GM23338 (cell line): ENCODE measurements around the gene SELENOH. TPM values are rescaled to one million over a fixed set of nuclear protein-coding genes. Genes with fewer than 3 reads are reported as not detected.

Source experiments
- ATAC-seq: fragments of 200-7000 bp; cut with Tn5 transposase; 3 replicates; pipeline ENCODE4 v1.9.1; 2020
- DNase-seq: peaks from one replicate; pipeline ENCODE4 v3.0.0-alpha.2; 2015; ENCODE audit warnings: low spot score
- H2AFZ ChIP-seq: fragments of 200-600 bp; sonication (generic); 2 replicates; pipeline ENCODE4 v1.8.0; 2016; ENCODE audit warnings: antibody characterized with exemption, mild to moderate bottlenecking, moderate library complexity
- H3F3A ChIP-seq: fragments of 200-600 bp; sonication (generic); replicated peaks from 2 replicates; pipeline ENCODE4 v1.8.0; 2017; ENCODE audit warnings: antibody characterized with exemption, mixed run types, low read depth
- H3K27ac ChIP-seq: fragments of 200-600 bp; sonication (generic); 2 replicates; pipeline ENCODE4 v1.6.1; 2016; ENCODE audit warnings: low read depth
- H3K27me3 ChIP-seq: fragments of 200-600 bp; sonication (generic); 2 replicates; pipeline ENCODE4 v1.8.0; 2016; ENCODE audit warnings: mild to moderate bottlenecking, mixed run types, moderate library complexity; ENCODE audit not compliant: insufficient read depth
- H3K36me3 ChIP-seq: fragments of 200-600 bp; sonication (generic); 2 replicates; pipeline ENCODE4 v1.8.0; 2016; ENCODE audit warnings: mild to moderate bottlenecking; ENCODE audit not compliant: insufficient read depth
- H3K4me1 ChIP-seq: fragments of 200-600 bp; sonication (generic); 2 replicates; pipeline ENCODE4 v1.8.0; 2016; ENCODE audit warnings: mild to moderate bottlenecking, moderate library complexity; ENCODE audit not compliant: insufficient read depth
- H3K4me2 ChIP-seq: fragments of 200-600 bp; sonication (generic); 2 replicates; pipeline ENCODE4 v1.7.1; 2017; ENCODE audit warnings: mixed run types
- H3K4me3 ChIP-seq: fragments of 200-600 bp; sonication (generic); 2 replicates; pipeline ENCODE4 v1.6.1; 2016; ENCODE audit warnings: mixed run types
- H3K79me2 ChIP-seq: fragments of 200-600 bp; sonication (generic); replicated peaks from 2 replicates; pipeline ENCODE4 v1.8.0; 2017; ENCODE audit warnings: mild to moderate bottlenecking; ENCODE audit not compliant: insufficient read depth
- H3K9me2 ChIP-seq: fragments of 200-600 bp; sonication (generic); 2 replicates; pipeline ENCODE4 v1.8.0; 2017; ENCODE audit not compliant: insufficient read depth
- H4K20me1 ChIP-seq: fragments of 200-600 bp; sonication (generic); replicated peaks from 2 replicates; pipeline ENCODE4 v1.8.0; 2017; ENCODE audit warnings: mild to moderate bottlenecking; ENCODE audit not compliant: insufficient read depth
- H3K27ac Mint-ChIP-seq: 2 replicates; pipeline ENCODE4 v1.8.0; 2020; ENCODE audit warnings: inconsistent platforms, mild to moderate bottlenecking, moderate library complexity, mixed read lengths
- H3K27me3 Mint-ChIP-seq: 3 replicates; pipeline ENCODE4 v1.8.0; 2022; ENCODE audit warnings: low read depth, mild to moderate bottlenecking, moderate library complexity, mixed read lengths, inconsistent platforms; ENCODE audit not compliant: insufficient read depth, poor library complexity
- H3K36me3 Mint-ChIP-seq: 3 replicates; pipeline ENCODE4 v1.8.0; 2021; ENCODE audit warnings: low read depth, mild to moderate bottlenecking, inconsistent platforms, moderate library complexity, mixed read lengths
- H3K4me1 Mint-ChIP-seq: 3 replicates; pipeline ENCODE4 v1.8.0; 2020; ENCODE audit warnings: mild to moderate bottlenecking, inconsistent platforms, mixed read lengths
- H3K4me3 Mint-ChIP-seq: 3 replicates; pipeline ENCODE4 v1.8.0; 2021; ENCODE audit warnings: moderate library complexity, mild to moderate bottlenecking, inconsistent platforms, mixed read lengths
- H3K9me3 Mint-ChIP-seq: 3 replicates; pipeline ENCODE4 v1.8.0; 2020; ENCODE audit warnings: moderate library complexity, mild to moderate bottlenecking, inconsistent platforms, mixed read lengths
- CREB1 ChIP-seq: fragments of 250-450 bp; sonication (Bioruptor Pico); IDR thresholded peaks from 2 replicates; pipeline ENCODE4 v1.5.0; 2020; ENCODE audit warnings: low read depth, mild to moderate bottlenecking, moderate library complexity
- EZH2 ChIP-seq: fragments of 200-600 bp; sonication (generic); IDR thresholded peaks from one replicate; pipeline ENCODE4 v1.8.0; 2017; ENCODE audit warnings: antibody characterized with exemption, mild to moderate bottlenecking, low read depth; ENCODE audit not compliant: unreplicated experiment
- EZH2phosphoT487 ChIP-seq: fragments of 200-600 bp; sonication (generic); IDR thresholded peaks from one replicate; pipeline ENCODE4 v1.8.1; 2018; ENCODE audit warnings: antibody characterized with exemption; ENCODE audit not compliant: unreplicated experiment
- JUNB ChIP-seq: IDR thresholded peaks from one replicate; pipeline ENCODE4 v1.6.1; 2016; ENCODE audit warnings: antibody characterized with exemption; ENCODE audit not compliant: unreplicated experiment
- NANOG ChIP-seq: IDR thresholded peaks from 2 replicates; pipeline ENCODE4 v1.6.1; 2016; ENCODE audit warnings: antibody characterized with exemption, borderline replicate concordance
- POLR2AphosphoS5 ChIP-seq: IDR thresholded peaks from 2 replicates; pipeline ENCODE4 v1.6.1; 2016; ENCODE audit warnings: antibody characterized with exemption, low read depth
- STAT1 ChIP-seq: IDR thresholded peaks from one replicate; pipeline ENCODE4 v1.6.1; 2016; ENCODE audit warnings: antibody characterized with exemption; ENCODE audit not compliant: unreplicated experiment
- ZNF114 ChIP-seq: fragments of 250-450 bp; sonication (Bioruptor Pico); IDR thresholded peaks from 2 replicates; pipeline ENCODE4 v1.5.0; 2020; ENCODE audit warnings: mild to moderate bottlenecking, moderate library complexity
- ZNF331 ChIP-seq: fragments of 250-450 bp; sonication (Bioruptor Pico); IDR thresholded peaks from 2 replicates; pipeline ENCODE4 v1.5.0; 2020; ENCODE audit warnings: low read depth, mild to moderate bottlenecking, moderate library complexity
- polyA plus RNA-seq: library from polyadenylated mRNA; unstranded; fragments of >200 nt; fragmentation: Nextera tagmentation; extraction: Ambion mirVana; gene quantifications from 2 replicates; pipeline ENCODE4 v1.2.1, GENCODE V29; 2016
- total RNA-seq: library from RNA; depleted of rRNA; stranded (reverse); fragments of >200 nt; shearing (Covaris generic); gene quantifications from 2 replicates; pipeline ENCODE4 v1.2.3, GENCODE V29; 2014
- TF ChIP-seq, protein P1 (sequence below), 2 experiments: fragments of 200-600 bp in 1 of 2; sonication (generic) in 1 of 2; conservative IDR thresholded peaks; 2 replicates each; pipeline versions ENCODE4 v1.5.1 to v1.6.1; 2016 to 2017; ENCODE audit warnings: antibody characterized with exemption in 2 of 2, low read depth in 2 of 2, mild to moderate bottlenecking in 2 of 2, moderate library complexity in 1 of 2
- TF ChIP-seq, protein P2 (sequence below): fragments of 250-450 bp; sonication (Bioruptor Pico); IDR thresholded peaks from 2 replicates; pipeline ENCODE4 v1.5.0; 2020; ENCODE audit warnings: mild to moderate bottlenecking, moderate library complexity
- TF ChIP-seq, protein P3 (sequence below): IDR thresholded peaks from 2 replicates; pipeline ENCODE4 v1.6.1; 2016; ENCODE audit warnings: antibody characterized with exemption
- TF ChIP-seq, protein P4 (sequence below): IDR thresholded peaks from one replicate; pipeline ENCODE4 v1.6.1; 2018; ENCODE audit warnings: antibody characterized with exemption; ENCODE audit not compliant: unreplicated experiment

The SELENOH gene
- total and polyA plus RNA-seq, 2 experiments from 2014 or later, result 282 to 379 TPM

DNA sequence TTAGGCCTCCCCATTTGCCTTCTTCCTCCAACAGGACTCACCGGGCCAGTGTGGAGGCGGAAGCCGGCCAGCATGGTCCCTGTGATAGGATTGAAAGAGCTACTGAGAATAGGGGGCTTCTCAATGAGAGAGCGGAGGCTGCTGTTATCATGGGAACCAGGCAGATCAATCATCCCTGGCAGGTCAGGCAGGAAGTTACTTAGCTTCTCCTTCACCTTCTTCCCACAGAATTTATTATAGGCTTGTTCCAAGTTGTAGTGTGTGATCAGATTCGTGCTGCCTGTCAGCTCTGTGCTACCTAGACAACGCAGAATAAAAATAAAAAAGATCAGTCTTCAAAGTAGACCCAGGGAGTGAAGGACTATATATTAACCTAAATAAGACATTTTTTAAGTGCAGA lies 36.4 kb upstream of the SELENOH start:
- Histone ChIP-seq H3K79me2 (peaks cover 20% of the 10 kb centered on the region), H4K20me1 (peaks cover 4% of the 10 kb centered on the region)
- H3K9me3 Mint-ChIP-seq, result no peaks in the 10 kb centered on the region

More for the DNA sequence above, 36.4 kb upstream of the SELENOH start:
- no peak overlapping the region for H3K4me3 ChIP-seq
- no peak overlapping the region for H3K4me3 Mint-ChIP-seq
- no peak for ATAC-seq
- H3K36me3 ChIP-seq, result peaks cover 16% of the 10 kb centered on the region
- H3K4me1 Mint-ChIP-seq, result no peaks in the 10 kb centered on the region; the same call in 2 of the 3 replicates
- no peaks in the 10 kb centered on the region for H3K9me2 ChIP-seq
- TF ChIP-seq ZNF331 (CRISPR knock-in tag) (no peak), EZH2phosphoT487 (no peak), STAT1 (no peak), JUNB (no peak), ZNF114 (CRISPR knock-in tag) (no peak), CREB1 (CRISPR knock-in tag) (no peak), NANOG (no peak), POLR2AphosphoS5 (no peak), EZH2 (no peak)
- TF ChIP-seq, protein P1, sequence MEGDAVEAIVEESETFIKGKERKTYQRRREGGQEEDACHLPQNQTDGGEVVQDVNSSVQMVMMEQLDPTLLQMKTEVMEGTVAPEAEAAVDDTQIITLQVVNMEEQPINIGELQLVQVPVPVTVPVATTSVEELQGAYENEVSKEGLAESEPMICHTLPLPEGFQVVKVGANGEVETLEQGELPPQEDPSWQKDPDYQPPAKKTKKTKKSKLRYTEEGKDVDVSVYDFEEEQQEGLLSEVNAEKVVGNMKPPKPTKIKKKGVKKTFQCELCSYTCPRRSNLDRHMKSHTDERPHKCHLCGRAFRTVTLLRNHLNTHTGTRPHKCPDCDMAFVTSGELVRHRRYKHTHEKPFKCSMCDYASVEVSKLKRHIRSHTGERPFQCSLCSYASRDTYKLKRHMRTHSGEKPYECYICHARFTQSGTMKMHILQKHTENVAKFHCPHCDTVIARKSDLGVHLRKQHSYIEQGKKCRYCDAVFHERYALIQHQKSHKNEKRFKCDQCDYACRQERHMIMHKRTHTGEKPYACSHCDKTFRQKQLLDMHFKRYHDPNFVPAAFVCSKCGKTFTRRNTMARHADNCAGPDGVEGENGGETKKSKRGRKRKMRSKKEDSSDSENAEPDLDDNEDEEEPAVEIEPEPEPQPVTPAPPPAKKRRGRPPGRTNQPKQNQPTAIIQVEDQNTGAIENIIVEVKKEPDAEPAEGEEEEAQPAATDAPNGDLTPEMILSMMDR (conservative IDR thresholded peaks at IDR 0.05; ENCODE audit: low read depth in 2 of 2), result no peak
- TF ChIP-seq, protein P2, sequence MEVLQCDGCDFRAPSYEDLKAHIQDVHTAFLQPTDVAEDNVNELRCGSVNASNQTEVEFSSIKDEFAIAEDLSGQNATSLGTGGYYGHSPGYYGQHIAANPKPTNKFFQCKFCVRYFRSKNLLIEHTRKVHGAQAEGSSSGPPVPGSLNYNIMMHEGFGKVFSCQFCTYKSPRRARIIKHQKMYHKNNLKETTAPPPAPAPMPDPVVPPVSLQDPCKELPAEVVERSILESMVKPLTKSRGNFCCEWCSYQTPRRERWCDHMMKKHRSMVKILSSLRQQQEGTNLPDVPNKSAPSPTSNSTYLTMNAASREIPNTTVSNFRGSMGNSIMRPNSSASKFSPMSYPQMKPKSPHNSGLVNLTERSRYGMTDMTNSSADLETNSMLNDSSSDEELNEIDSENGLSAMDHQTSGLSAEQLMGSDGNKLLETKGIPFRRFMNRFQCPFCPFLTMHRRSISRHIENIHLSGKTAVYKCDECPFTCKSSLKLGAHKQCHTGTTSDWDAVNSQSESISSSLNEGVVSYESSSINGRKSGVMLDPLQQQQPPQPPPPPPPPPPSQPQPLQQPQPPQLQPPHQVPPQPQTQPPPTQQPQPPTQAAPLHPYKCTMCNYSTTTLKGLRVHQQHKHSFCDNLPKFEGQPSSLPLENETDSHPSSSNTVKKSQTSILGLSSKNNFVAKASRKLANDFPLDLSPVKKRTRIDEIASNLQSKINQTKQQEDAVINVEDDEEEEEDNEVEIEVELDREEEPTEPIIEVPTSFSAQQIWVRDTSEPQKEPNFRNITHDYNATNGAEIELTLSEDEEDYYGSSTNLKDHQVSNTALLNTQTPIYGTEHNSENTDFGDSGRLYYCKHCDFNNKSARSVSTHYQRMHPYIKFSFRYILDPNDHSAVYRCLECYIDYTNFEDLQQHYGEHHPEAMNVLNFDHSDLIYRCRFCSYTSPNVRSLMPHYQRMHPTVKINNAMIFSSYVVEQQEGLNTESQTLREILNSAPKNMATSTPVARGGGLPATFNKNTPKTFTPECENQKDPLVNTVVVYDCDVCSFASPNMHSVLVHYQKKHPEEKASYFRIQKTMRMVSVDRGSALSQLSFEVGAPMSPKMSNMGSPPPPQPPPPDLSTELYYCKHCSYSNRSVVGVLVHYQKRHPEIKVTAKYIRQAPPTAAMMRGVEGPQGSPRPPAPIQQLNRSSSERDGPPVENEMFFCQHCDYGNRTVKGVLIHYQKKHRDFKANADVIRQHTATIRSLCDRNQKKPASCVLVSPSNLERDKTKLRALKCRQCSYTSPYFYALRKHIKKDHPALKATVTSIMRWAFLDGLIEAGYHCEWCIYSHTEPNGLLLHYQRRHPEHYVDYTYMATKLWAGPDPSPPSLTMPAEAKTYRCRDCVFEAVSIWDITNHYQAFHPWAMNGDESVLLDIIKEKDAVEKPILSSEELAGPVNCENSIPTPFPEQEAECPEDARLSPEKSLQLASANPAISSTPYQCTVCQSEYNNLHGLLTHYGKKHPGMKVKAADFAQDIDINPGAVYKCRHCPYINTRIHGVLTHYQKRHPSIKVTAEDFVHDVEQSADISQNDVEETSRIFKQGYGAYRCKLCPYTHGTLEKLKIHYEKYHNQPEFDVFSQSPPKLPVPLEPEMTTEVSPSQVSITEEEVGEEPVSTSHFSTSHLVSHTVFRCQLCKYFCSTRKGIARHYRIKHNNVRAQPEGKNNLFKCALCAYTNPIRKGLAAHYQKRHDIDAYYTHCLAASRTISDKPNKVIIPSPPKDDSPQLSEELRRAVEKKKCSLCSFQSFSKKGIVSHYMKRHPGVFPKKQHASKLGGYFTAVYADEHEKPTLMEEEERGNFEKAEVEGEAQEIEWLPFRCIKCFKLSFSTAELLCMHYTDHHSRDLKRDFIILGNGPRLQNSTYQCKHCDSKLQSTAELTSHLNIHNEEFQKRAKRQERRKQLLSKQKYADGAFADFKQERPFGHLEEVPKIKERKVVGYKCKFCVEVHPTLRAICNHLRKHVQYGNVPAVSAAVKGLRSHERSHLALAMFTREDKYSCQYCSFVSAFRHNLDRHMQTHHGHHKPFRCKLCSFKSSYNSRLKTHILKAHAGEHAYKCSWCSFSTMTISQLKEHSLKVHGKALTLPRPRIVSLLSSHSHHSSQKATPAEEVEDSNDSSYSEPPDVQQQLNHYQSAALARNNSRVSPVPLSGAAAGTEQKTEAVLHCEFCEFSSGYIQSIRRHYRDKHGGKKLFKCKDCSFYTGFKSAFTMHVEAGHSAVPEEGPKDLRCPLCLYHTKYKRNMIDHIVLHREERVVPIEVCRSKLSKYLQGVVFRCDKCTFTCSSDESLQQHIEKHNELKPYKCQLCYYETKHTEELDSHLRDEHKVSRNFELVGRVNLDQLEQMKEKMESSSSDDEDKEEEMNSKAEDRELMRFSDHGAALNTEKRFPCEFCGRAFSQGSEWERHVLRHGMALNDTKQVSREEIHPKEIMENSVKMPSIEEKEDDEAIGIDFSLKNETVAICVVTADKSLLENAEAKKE (CRISPR knock-in tag), result no peak
- TF ChIP-seq, protein P3, sequence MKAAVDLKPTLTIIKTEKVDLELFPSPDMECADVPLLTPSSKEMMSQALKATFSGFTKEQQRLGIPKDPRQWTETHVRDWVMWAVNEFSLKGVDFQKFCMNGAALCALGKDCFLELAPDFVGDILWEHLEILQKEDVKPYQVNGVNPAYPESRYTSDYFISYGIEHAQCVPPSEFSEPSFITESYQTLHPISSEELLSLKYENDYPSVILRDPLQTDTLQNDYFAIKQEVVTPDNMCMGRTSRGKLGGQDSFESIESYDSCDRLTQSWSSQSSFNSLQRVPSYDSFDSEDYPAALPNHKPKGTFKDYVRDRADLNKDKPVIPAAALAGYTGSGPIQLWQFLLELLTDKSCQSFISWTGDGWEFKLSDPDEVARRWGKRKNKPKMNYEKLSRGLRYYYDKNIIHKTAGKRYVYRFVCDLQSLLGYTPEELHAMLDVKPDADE, result no peak
- TF ChIP-seq, protein P4, sequence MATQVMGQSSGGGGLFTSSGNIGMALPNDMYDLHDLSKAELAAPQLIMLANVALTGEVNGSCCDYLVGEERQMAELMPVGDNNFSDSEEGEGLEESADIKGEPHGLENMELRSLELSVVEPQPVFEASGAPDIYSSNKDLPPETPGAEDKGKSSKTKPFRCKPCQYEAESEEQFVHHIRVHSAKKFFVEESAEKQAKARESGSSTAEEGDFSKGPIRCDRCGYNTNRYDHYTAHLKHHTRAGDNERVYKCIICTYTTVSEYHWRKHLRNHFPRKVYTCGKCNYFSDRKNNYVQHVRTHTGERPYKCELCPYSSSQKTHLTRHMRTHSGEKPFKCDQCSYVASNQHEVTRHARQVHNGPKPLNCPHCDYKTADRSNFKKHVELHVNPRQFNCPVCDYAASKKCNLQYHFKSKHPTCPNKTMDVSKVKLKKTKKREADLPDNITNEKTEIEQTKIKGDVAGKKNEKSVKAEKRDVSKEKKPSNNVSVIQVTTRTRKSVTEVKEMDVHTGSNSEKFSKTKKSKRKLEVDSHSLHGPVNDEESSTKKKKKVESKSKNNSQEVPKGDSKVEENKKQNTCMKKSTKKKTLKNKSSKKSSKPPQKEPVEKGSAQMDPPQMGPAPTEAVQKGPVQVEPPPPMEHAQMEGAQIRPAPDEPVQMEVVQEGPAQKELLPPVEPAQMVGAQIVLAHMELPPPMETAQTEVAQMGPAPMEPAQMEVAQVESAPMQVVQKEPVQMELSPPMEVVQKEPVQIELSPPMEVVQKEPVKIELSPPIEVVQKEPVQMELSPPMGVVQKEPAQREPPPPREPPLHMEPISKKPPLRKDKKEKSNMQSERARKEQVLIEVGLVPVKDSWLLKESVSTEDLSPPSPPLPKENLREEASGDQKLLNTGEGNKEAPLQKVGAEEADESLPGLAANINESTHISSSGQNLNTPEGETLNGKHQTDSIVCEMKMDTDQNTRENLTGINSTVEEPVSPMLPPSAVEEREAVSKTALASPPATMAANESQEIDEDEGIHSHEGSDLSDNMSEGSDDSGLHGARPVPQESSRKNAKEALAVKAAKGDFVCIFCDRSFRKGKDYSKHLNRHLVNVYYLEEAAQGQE, result no peak
- H3K4me1 ChIP-seq, result no peaks in the 10 kb centered on the region
- H3K4me2 ChIP-seq, result no peak overlapping the region
- peaks cover 17% of the 10 kb centered on the region for H3F3A ChIP-seq
- peaks cover 43% of the 10 kb centered on the region for H3K36me3 Mint-ChIP-seq
- H2AFZ ChIP-seq, result no peak overlapping the region
- H3K27me3 Mint-ChIP-seq, result peaks cover 5% of the 10 kb centered on the region
- DNase-seq, result no peak
- no peak overlapping the region for H3K27ac ChIP-seq
- H3K27me3 ChIP-seq, result no peaks in the 10 kb centered on the region
- no peak overlapping the region for H3K27ac Mint-ChIP-seq
